ENCODE data around the gene C19orf25.
"Not testable (repeated sequence)": the region's sequence is repeated elsewhere in the genome, so short reads cannot be mapped to it uniquely, and the experiment has no call there.

The C19orf25 gene

DNA sequence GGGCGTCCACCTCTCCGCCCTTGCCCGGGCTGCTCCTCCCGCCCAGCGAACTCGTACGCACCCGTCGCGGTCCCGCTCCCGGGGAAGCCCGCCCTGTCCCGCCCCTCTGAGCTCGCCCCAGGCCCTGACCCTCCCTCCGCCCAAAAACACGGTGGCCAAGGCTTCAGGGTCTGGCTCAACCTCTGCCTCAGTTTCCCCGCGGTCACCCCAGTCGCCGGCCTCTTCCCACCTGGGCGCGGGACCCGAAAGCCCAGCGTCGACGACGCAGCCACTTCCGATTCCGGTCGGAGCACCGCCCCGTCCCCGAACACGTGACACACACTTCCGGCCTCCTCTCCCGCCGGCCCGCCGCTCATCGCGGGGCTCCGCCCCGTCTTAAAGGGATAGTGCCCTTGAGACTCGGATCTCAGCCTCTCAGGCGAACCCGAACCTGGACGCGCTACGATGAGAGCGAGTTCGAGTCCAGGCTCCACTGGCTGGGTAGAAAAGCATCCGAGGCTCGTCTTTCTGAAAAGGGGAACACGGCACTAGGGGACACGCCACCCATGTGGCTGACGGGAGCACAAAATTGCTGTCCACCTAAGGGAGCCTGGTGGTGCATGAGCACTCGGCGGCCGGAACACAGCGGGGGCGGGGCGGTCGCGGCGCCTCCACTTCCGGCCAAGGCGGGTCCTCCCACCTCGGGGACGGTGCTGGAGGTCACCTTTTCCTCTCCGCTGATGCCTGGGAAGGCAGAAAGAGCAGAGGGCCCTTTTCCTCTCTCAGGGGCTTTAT lies at the start of gene C19orf25:
TSS of gene C19orf25 (minus strand) at position 282 of the 774 bp plus-strand sequence. CDS start 312 bp downstream, outside the sequence.
- DNase-seq (ENCODE audit: low read depth), result peak; percentile 84

DNA sequence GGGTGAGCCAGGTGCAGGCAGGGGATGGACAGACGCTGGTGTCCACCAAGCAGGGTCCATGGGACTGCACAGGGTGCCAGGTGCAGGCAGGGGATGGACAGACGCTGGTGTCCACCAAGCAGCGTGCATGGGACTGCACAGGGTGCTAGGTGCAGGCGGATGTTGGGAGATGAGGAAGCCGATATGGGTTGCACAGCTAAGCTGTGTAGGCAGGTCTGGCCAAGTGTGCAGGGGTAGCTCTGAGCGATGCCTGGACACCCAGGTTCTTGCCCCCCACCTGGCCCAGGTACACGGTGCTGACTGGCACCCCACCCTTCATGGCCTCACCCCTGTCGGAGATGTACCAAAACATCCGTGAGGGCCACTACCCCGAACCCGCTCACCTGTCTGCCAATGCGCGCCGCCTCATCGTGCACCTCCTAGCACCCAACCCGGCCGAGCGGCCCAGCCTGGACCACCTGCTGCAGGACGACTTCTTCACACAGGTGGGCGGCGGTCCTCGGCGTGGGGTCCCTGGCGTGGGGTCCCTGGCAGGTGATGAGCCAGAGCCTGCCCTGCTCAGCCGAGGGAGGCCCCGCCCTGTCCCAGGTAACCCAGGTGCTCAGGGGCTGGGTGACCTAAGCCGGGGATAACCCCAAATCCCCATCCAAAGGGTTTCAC lies 48.8 kb upstream of the C19orf25 start:
- DNase-seq (ENCODE audit: low read depth), result no peak

GRCh38 chr19:1526979-1527649 lies 48.1 kb upstream of the C19orf25 start:
- no peak for DNase-seq (ENCODE audit: low read depth)

- DNase-seq (ENCODE audit: low read depth), result no peak
These were observed 47.2 kb upstream of the C19orf25 start for GRCh38 chr19:1526066-1526778.

DNA sequence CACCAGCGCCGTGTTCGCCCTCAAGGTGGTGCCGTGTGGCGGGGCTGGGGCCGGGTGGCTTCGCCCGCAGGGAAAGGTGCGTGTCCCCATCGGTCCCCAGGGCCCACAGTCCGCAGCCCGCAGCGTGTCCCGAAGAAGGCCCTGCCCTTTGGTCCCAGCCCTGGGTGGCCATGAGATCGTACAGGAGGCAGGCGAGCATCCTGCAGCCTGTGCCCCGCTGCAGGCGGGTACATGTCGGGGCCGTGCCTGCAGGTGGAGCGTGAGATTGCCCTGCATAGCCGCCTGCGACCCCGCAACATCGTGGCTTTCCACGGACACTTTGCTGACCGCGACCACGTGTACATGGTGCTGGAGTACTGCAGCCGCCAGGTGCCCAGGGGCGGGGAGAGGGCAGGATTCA lies 46.3 kb upstream of the C19orf25 start:
- DNase-seq (ENCODE audit: low read depth), result no peak

DNA sequence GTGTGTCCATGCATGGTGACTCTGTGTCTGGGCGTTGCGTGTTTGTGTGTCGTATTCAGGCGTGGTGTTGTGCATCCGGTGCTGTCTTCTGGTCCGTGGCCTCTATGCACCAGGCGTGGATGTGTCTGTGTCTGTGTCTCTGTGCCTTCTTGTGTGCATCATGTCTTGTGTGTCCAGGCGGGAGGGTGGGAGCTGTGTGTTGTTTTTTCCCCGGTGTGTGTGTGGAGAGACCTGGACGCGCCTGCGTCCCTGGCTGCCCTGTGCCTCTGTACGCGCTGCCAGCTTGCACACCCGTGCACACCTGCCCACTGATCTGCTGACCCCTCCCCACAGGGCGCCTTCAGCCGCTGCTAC lies 45.9 kb upstream of the C19orf25 start:
- DNase-seq (ENCODE audit: low read depth), result no peak

DNA sequence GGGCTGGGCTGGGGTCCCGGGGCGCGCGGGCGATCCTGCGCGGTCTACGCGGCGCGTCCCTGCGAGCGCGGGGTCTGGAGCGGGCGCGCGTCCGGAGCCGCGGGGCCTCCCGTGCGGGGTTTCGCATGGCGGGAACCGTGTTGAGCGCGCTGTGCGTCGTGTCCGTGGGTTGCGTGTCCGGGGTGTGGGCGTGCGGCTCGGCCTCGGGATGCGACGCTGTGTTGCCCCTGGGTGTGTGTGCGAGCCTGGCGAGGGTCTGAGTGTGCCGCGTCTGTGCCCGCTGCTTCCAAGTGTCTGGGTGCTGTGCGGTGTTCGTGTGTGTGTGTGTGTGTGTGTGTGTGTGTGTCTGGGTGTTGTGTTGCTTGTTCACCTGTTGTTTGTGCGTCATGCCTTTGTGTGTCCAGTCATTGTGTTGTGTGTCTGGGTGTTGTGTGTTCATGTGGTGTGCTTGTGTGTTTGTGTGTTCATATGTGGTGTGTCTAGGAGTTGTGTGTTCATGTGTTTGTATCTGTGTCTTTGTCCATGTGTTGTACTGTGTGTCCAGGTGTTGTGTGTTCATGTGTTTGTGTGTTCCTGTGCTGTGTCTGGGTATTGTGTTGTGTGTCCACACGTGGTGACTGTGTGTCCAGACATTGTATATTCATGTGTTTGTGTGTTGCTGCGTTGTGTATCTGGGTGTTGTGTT lies 45.4 kb upstream of the C19orf25 start:
- no peak for DNase-seq (ENCODE audit: low read depth)

GRCh38 chr19:1523412-1524286 lies 44.6 kb upstream of the C19orf25 start, which contains the start of gene PLK5:
PLK5 (plus strand) TSS chr19:1524077; CDS start chr19:1526997, 2,920 bp downstream.
- DNase-seq (ENCODE audit: low read depth), result no peak

DNA sequence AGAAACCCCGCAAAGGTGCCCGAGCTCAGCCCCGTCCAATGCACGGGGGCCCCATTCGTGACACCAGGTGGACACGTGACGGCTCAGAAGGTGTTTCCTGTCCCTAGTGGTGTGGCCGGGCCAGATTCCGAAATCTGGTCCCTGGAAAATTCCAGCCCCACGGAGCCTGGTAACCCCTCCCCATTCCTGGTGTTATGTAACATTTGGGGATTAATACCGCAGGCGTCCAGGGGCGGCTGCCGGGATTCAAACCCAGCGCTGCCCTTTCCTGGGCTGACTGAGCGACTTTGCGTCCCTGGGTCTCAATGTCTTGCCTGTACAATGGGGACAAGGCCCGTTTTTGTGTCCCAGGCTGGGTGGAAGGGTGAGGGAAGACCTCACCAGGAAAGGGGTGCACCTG lies 43.8 kb upstream of the C19orf25 start:
- DNase-seq (ENCODE audit: low read depth), result no peak

GRCh38 chr19:1522061-1522460 lies 43.0 kb upstream of the C19orf25 start:
- no peak for DNase-seq (ENCODE audit: low read depth)

- DNase-seq (ENCODE audit: low read depth), result no peak
These were observed 42.6 kb upstream of the C19orf25 start for GRCh38 chr19:1521636-1522035.

- no peak for DNase-seq (ENCODE audit: low read depth)
These were observed 41.3 kb upstream of the C19orf25 start for GRCh38 chr19:1520203-1520780.

DNA sequence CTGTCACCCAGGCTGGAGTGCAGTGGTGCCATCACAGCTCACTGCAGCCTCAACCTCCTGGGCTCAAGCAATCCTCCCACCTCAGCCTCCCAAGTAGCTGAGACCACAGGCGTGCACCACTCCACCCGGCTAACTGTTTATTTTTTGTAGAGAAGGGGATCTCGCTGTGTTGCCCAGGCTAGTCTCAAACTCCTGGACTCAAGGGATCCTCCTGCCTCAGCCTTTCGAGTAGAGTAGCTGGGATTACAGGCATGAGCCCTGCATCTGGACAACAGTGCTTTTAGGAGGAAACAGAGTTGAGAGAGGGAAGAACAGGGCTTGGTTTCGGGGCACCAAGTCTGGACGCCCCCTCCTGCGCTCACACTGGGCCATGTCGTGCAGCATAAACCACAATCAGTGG lies 40.8 kb upstream of the C19orf25 start:
- not testable (repeated sequence) for DNase-seq (ENCODE audit: low read depth)

- DNase-seq (ENCODE audit: low read depth), result no peak
These were observed 39.5 kb upstream of the C19orf25 start for GRCh38 chr19:1518471-1518870.

- no peak for DNase-seq (ENCODE audit: low read depth)
These were observed 37.4 kb upstream of the C19orf25 start for GRCh38 chr19:1516395-1516753.

GRCh38 chr19:1514986-1515721 lies 36.1 kb upstream of the C19orf25 start:
- DNase-seq (ENCODE audit: low read depth), result no peak

DNA sequence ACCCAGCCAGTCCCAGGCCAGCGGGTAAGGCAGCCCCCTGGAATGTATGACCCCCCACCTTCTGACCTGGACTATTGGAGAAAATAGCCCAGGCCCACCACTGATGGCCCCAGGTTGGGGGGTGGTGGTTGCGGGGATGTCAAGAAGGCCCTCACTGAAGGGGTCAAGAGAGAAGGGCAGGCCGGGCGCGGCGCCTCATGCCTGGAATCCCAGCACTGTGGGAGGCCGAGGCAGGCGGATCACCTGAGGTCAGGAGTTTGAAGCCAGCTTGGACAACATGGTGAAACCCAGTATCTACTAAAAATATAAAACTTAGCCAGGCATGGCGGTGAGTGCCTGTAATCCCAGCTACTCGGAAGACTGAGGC lies 35.3 kb upstream of the C19orf25 start:
- no peak for DNase-seq (ENCODE audit: low read depth)

GRCh38 chr19:1513499-1514294 lies 34.7 kb upstream of the C19orf25 start:
- no peak for DNase-seq (ENCODE audit: low read depth)

All from stimulated activated CD8-positive, alpha-beta memory T cell treated with anti-CD3 and anti-CD28 coated beads, Interleukin-15, amount 100 ng/mL, for 1 hour (primary cell).